HPDE6-E6E7 (cell line): ENCODE data around the gene RNF13.

Experiments used
- DNase-seq: peaks from one replicate; pipeline ENCODE4 v3.0.0; 2011; ENCODE audit warnings: missing footprints; ENCODE audit errors: extremely low spot score

Gene RNF13, protein sequence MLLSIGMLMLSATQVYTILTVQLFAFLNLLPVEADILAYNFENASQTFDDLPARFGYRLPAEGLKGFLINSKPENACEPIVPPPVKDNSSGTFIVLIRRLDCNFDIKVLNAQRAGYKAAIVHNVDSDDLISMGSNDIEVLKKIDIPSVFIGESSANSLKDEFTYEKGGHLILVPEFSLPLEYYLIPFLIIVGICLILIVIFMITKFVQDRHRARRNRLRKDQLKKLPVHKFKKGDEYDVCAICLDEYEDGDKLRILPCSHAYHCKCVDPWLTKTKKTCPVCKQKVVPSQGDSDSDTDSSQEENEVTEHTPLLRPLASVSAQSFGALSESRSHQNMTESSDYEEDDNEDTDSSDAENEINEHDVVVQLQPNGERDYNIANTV

GRCh38 chr3:149812606-149813366, at the start of gene RNF13:
Gene RNF13, plus strand, starts transcription at chr3:149813215. Its CDS starts 32,812 bp downstream, at chr3:149846027.
- peak; percentile 73 for DNase-seq

DNA sequence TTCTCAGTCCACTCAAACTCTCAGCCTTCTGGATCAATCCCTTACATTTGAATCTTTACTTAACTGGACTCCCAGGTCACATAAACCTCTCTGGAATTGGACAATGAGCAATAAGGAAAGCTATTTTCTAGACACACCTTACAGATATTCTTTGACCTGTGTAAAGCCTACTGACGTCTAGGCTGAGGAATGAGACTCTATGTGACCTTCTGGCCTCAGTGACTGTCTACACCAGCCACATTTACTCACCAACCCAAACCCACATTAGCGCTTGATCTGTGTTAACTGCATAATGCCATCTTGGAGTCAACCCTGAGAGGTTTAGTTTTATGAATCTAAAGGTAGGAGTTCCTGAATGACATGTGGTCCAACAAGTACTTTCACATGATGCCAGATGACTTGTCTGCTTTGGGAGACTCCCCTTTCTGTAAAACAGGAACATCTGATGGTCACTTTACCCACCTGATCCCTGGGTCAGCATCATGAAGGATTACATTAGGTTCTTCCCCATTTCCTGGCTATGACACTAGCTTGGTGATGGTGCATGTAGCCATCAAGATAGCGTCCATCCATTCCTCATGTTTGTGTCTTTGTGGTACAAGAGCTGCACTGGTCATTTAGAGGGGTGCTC, 49.3 kb upstream of the RNF13 start:
- no peak for DNase-seq

DNA sequence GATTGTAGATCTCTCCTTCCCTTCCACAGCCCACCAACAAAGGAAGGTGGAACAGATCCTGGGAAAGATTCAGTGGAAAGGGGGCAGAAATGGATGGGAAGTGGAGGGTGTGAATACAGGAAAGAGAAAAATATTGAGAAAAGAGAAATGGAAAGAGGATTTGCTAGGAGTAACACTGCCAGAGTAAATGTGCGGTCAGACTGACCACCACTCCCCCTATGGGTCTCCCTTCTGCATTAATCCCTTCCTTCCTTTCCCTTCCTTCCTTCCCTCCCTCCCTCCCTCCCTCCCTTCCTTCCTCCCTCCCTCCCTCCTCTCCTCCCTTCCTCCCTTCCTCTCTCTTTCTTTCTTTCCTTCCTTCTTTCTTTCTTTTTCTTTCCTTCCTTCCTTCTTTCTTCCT, 48.7 kb upstream of the RNF13 start:
- DNase-seq, result no peak

GRCh38 chr3:149765762-149766334, 47.2 kb upstream of the RNF13 start:
- DNase-seq, result no peak

- no peak for DNase-seq
Measured at GRCh38 chr3:149767720-149768119, 45.3 kb upstream of the RNF13 start.

GRCh38 chr3:149768704-149769103, 44.3 kb upstream of the RNF13 start:
- DNase-seq, result no peak

GRCh38 chr3:149770246-149770645, 42.8 kb upstream of the RNF13 start:
- DNase-seq, result no peak

- peak; percentile 54 for DNase-seq
Measured at GRCh38 chr3:149771652-149772271, 41.3 kb upstream of the RNF13 start.

DNA sequence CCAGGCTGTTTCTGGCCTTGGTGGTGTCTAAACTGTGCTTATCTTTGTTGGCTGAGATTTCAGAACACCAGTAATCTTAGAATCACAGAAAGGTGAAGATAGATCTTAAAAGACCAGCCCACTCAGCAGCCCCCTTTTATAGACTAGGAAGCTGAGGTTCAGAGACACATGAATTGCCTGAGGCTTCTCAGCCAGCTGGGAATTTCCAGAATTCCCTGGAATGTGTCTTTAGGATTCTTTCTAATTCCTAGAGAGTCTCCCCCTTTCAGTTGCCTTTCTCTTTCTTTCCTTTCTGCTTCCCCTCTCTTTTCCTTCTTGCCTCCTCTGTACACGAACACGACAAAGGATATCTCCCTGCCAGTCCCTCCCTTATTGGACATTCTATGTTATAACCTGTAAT, 40.2 kb upstream of the RNF13 start:
- no peak for DNase-seq

GRCh38 chr3:149776170-149776569, 36.8 kb upstream of the RNF13 start:
- no peak for DNase-seq

DNA sequence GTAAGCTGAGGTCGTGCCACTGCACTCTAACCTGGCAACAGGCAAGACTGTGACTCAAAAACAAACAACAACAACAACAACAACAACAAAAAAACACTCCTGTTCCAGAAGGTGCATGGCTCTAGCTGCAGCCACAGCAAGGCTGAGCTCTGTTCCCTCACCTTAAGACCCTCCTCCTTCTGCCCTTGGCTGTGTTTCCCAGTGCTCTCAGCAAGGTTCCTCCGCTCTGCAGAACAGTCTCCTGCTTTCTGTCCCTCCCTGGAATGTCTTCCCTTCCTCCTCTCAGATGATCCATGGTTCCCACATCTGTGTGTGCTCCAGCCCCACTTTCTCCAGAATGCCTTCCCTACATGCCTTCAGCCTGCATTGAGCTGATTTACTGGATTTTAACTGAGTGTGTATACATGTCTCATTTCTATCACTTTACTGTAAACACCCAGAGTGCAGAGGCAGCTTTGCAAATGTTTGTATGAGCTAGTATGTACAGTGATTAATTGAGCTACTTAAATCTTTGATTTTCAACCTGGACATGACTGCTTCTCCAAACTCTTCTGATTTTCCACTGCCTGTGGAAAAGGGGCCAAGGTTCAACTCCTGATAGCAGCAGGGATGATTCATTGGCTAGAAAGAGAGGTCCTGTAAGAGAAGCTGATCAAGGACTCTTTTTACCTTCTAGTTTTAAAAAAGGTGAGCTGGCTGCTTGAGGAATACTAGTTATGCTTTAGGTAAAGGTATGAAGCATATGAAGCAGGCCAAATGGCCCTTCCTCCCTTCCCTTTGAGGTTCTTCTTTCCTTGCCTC, 35.4 kb upstream of the RNF13 start:
- no peak for DNase-seq

GRCh38 chr3:149781211-149781610, 31.8 kb upstream of the RNF13 start:
- DNase-seq, result no peak

GRCh38 chr3:149781741-149782140, 31.3 kb upstream of the RNF13 start:
- DNase-seq, result no peak

- no peak for DNase-seq
Measured at GRCh38 chr3:149783576-149783975, 29.4 kb upstream of the RNF13 start.

DNA sequence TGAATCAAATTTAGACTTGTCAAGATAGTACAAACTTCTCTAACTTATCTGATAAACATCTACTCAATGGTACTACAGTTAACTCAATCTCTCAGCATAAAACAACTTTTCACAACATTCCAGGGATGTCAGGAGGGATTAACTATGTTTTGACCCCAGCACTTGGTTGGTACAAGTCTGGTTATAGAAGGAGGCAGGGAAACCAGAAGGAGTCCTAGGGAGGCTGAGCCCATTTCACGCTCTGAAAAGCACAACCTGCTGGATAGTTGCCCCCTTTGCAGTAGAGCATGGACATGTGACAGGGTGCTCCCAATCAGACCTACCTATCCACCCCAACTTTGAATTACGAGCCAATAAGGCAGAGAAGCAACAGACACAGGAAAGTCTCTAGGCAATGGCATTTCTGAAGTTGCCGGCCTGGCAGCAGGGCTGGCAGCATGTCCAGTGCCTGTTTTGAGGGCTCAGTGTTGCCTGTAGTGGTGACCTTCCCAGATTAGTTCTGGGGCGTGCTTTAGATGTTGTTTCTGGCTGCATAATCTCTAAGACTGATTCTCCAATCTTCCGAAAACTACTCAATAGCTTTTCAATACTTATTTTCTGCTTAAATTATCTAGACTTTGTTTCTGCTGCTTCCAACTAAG, 28.8 kb upstream of the RNF13 start:
- DNase-seq, result no peak

- DNase-seq, result peak; percentile 45
Measured at GRCh38 chr3:149790268-149790667, 22.7 kb upstream of the RNF13 start.

DNA sequence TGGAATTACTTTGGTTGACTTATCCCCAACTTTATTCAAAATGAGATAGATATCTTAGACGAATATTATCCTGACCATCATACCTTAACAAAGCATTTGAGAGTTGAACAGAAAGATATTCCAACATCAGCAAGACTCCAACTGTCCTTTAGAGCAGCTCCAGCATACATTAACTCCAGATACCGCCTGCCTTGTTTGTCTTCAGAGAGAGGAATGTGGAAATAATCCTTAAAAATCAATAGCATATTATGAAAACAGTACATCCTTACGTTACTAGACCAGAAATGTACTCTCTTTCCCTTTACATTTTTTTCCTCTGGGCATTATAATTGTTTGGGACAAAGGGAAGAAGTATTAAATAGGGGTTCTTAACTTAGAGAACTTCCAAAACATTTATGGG, 22.3 kb upstream of the RNF13 start:
- no peak for DNase-seq

- no peak for DNase-seq
Measured at GRCh38 chr3:149792452-149793270, 20.4 kb upstream of the RNF13 start, which contains the start of gene ANKUB1. Gene ANKUB1, minus strand, starts transcription at chr3:149792554. Its CDS starts 188 bp downstream, at chr3:149792366.

DNA sequence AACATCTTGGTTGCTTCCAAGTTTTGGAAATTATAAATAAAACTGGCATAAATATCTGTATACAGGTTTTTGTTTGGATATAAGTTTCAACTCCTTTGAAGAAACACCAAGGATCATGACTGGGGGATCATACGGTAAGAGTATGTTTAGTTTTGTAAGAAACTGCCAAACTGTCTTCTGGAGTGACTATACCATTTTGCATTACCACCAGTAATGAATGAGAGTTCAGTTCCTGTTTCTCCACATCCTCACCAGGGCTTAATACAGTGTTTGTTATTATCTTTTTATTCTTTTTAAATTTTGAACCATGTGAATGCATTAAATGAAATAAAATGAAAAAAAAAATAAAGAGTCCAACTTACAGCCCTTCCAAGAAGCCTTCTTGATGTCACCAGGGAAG, 17.0 kb upstream of the RNF13 start:
- DNase-seq, result no peak

- DNase-seq, result no peak
Measured at GRCh38 chr3:149800693-149801092, 12.3 kb upstream of the RNF13 start.
